Spinal cord (tissue), 10 donors: Measurements from ENCODE around the gene CNIH4. TPM values are rescaled to one million over a fixed set of nuclear protein-coding genes. Genes with fewer than 3 reads are reported as not detected.

Experiments
- DNase-seq, 6 donors: peaks; one replicate each; pipeline versions ENCODE4 v3.0.0 to v3.0.0-alpha.2; 2013 to 2015; ENCODE audit warnings: low spot score in 6 of 6, low read depth in 4 of 6
- H3K27ac ChIP-seq: one replicate; pipeline ENCODE4 v1.5.1; 2013; ENCODE audit warnings: low read depth, low read length, control low read depth
- H3K27me3 ChIP-seq: one replicate; pipeline ENCODE4 v1.6.1; 2013; ENCODE audit warnings: low read length; ENCODE audit not compliant: control insufficient read depth, insufficient read depth
- H3K36me3 ChIP-seq: one replicate; pipeline ENCODE4 v1.6.1; 2013; ENCODE audit warnings: low read length; ENCODE audit not compliant: control insufficient read depth, insufficient read depth
- H3K4me1 ChIP-seq: one replicate; pipeline ENCODE4 v1.6.1; 2013; ENCODE audit warnings: low read length; ENCODE audit not compliant: control insufficient read depth, insufficient read depth
- H3K4me3 ChIP-seq: one replicate; pipeline ENCODE4 v1.5.1; 2013; ENCODE audit warnings: low read depth, low read length, control low read depth
- H3K9me3 ChIP-seq: one replicate; pipeline ENCODE4 v1.6.1; 2013; ENCODE audit warnings: low read length; ENCODE audit not compliant: control insufficient read depth, insufficient read depth
- WGBS: methylation state at CpG from one replicate; pipeline ENCODE4 v1.1.5; 2013; ENCODE audit warnings: missing lambda C conversion rate; ENCODE audit not compliant: insufficient coverage; 5-methylcytosine and 5-hydroxymethylcytosine counted together
- polyA plus RNA-seq, 2 donors: library from polyadenylated mRNA; unstranded; fragments of 120-200 nt; gene quantifications; one replicate each; pipeline ENCODE4 v1.2.1, GENCODE V29; 2013; ENCODE audit not compliant: insufficient read length in 2 of 2
- total RNA-seq, 2 donors: library from RNA; depleted of rRNA in 1 of 2; stranded (reverse); fragments of 120-200 nt in 1 of 2; fragments of >200 nt in 1 of 2; gene quantifications; one replicate each; pipeline versions ENCODE4 v1.2.3 to v1.2.4, GENCODE V29; 2013 to 2014
- donor health status: healthy.

CNIH4 gene
- total and polyA plus RNA-seq, 4 donors: 32.5 to 46.1 (median 33.3) TPM

DNA sequence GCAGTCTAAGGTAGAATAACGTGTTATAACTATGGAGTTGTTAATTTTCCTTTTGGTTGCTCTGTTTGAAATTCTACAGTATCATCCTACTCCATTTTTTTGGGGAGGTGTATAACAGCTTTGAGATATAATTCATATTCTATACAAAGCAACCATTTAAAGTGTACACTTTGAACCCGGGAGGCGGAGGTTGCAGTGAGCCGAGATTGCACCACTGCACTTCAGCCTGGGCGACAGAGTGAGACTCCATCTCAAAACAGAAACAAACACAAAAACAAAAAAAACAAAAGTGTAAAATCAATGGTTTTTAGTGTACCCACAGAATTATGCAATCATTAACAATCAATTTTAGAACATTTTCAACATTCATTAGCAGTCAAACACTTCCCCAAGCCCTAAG, 33.8 kb downstream of the CNIH4 start:
- peaks cover 18% of the 10 kb centered on the region for H3K36me3 ChIP-seq

GRCh38 chr1:224392411-224393249, 36.0 kb downstream of the CNIH4 start:
- Histone ChIP-seq H3K36me3 (peaks cover 25% of the 10 kb centered on the region), H3K4me1 (no peaks in the 10 kb centered on the region), H3K27me3 (no peaks in the 10 kb centered on the region), H3K4me3 (no peak overlapping the region), H3K9me3 (no peaks in the 10 kb centered on the region), H3K27ac (no peak overlapping the region)
- no peak for DNase-seq
- no CpG with 5 or more reads among the region's 4 CpGs for WGBS

More for the DNA sequence above, 33.8 kb downstream of the CNIH4 start:
- Histone ChIP-seq H3K9me3 (no peaks in the 10 kb centered on the region), H3K27me3 (no peaks in the 10 kb centered on the region), H3K4me3 (no peak overlapping the region), H3K4me1 (no peaks in the 10 kb centered on the region), H3K27ac (no peak overlapping the region)
- WGBS: no CpG with 5 or more reads among the region's 5 CpGs
- no peak for DNase-seq

DNA sequence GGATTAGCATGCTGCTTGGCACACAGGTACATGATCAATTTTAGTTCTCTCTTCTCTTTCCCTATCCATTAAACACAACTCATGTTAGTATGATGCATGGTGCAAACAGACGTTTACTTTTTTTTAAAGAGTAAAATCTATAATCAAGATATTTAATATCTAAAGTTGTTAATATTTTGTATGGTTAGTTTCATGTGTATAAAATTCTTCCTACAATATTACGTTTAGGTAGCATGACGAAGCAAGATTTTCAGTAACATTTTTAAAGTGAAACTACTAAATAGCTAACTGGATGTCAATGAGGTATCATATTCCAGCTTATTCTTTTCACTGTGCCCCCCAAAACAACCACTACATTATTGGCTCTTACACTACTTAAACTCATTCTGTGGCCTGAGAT, 36.6 kb downstream of the CNIH4 start:
- no peak overlapping the region for H3K4me3 ChIP-seq
- no peaks in the 10 kb centered on the region for H3K4me1 ChIP-seq
- no peaks in the 10 kb centered on the region for H3K9me3 ChIP-seq
- H3K27me3 ChIP-seq: no peaks in the 10 kb centered on the region
- H3K27ac ChIP-seq: no peak overlapping the region
- H3K36me3 ChIP-seq: peaks cover 28% of the 10 kb centered on the region
- no CpG with 5 or more reads among the region's 3 CpGs for WGBS
- DNase-seq: no peak

DNA sequence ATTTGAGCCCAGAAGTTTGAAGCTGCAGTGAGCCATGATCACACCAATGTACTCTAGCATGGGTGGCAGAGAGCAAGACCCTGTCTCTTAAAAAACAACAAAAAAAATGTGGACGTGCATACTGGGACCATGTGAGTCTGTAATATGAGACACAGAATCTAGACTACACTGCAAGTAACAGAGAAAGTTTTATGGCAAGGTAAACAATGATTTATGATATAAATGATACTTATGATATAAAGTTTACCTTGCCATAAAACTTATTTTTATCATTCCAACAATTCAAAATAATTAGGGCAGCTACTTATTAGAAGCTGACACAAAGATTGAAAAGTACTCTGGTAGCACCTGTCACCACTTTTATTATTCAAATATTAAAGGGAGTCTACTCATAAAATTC, 43.2 kb downstream of the CNIH4 start:
- DNase-seq: no peak
- Histone ChIP-seq H3K9me3 (no peaks in the 10 kb centered on the region), H3K36me3 (peaks cover 33% of the 10 kb centered on the region), H3K4me1 (no peaks in the 10 kb centered on the region), H3K27me3 (no peaks in the 10 kb centered on the region), H3K4me3 (no peak overlapping the region), H3K27ac (no peak overlapping the region)
- no CpG with 5 or more reads among the region's 1 CpG for WGBS

GRCh38 chr1:224402472-224403036, 45.9 kb downstream of the CNIH4 start:
- DNase-seq: no peak
- Histone ChIP-seq H3K9me3 (no peaks in the 10 kb centered on the region), H3K27ac (no peak overlapping the region), H3K27me3 (no peaks in the 10 kb centered on the region), H3K4me3 (no peak overlapping the region), H3K4me1 (no peaks in the 10 kb centered on the region), H3K36me3 (peaks cover 34% of the 10 kb centered on the region)
- no CpG with 5 or more reads among the region's 1 CpG for WGBS

DNA sequence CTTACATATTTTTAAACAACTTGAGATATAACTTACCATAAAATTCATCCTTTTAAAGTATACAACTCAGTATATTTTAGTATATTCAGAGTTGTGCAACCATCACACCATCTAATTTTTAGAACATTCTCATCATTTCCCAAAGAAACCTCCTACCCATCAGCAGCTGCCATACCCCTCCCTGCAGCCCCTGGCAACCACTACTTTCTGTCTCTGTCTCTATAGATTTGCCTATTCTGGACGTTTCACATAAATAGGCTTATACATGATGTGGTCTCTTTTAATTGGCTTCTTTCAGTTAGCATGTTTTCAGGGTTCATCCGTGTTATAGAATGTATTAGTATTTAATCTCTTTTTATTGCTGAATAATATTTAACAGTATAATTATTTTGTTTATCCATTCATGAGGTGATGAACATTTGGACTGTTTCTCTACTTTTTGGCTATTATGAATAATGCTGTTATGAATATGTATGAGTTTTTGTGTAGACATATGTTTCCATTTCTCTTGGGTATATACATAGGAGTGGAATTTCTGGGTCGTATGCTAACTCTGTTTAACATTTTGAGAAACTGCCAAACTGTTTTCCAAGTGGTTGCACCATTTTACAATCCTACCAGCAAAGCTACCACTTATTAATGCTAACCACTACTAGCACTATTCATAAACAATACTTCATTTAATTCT, 48.4 kb downstream of the CNIH4 start:
- H3K4me3 ChIP-seq: no peak overlapping the region
- no peak overlapping the region for H3K27ac ChIP-seq
- WGBS: 100% methylated on average over 1 of the region's 3 CpGs
- peaks cover 41% of the 10 kb centered on the region for H3K36me3 ChIP-seq
- no peaks in the 10 kb centered on the region for H3K27me3 ChIP-seq
- peak in 1 of 6 donors; percentile 50 for DNase-seq
- H3K9me3 ChIP-seq: no peaks in the 10 kb centered on the region
- no peaks in the 10 kb centered on the region for H3K4me1 ChIP-seq

DNA sequence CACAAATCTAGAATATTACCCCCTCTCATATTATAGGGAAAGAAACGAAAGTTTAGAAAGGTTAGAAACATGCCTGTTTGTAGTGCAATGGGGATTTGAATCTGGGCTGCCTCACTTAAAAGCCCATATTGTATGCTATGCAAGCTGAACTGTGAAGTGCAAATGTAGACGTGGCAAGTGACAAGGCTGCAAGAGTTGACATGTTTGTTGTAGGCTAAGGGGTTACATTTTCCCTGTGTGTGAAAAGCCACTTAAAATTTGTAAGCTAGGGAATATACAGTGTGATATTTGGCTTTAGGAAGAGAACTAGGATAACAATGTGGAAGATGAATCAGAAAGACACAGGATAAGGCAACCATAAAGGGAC, 48.9 kb downstream of the CNIH4 start:
- no peaks in the 10 kb centered on the region for H3K9me3 ChIP-seq
- peaks cover 39% of the 10 kb centered on the region for H3K36me3 ChIP-seq
- H3K27me3 ChIP-seq: no peaks in the 10 kb centered on the region
- no peak overlapping the region for H3K27ac ChIP-seq
- DNase-seq: peak in 1 of 6 donors; percentile 73
- WGBS: 91% methylated on average over 1 of the region's 2 CpGs
- H3K4me1 ChIP-seq: no peaks in the 10 kb centered on the region
- no peak overlapping the region for H3K4me3 ChIP-seq

DNA sequence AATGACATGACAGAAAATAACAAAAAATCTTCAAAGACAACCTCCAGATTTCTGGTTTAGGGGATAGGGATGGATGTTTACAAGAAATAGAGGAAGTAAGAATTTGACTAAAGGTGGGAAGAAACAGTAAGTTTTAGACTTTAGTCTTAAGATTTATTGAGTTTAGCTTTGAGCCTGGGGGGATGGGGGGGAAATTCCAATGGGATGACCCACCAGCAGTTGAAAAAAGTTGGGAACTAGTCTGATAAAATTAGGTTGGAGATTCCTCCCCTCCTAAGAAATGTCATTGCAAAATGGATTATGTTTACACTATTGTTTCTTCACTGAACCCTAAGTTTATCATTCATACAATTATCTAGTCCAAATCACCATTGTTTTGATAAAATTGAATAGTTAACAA, 49.5 kb downstream of the CNIH4 start:
- no peak for DNase-seq
- no peaks in the 10 kb centered on the region for H3K4me1 ChIP-seq
- no peak overlapping the region for H3K27ac ChIP-seq
- peaks cover 37% of the 10 kb centered on the region for H3K36me3 ChIP-seq
- H3K9me3 ChIP-seq: no peaks in the 10 kb centered on the region
- H3K4me3 ChIP-seq: no peak overlapping the region
- no peaks in the 10 kb centered on the region for H3K27me3 ChIP-seq

DNA sequence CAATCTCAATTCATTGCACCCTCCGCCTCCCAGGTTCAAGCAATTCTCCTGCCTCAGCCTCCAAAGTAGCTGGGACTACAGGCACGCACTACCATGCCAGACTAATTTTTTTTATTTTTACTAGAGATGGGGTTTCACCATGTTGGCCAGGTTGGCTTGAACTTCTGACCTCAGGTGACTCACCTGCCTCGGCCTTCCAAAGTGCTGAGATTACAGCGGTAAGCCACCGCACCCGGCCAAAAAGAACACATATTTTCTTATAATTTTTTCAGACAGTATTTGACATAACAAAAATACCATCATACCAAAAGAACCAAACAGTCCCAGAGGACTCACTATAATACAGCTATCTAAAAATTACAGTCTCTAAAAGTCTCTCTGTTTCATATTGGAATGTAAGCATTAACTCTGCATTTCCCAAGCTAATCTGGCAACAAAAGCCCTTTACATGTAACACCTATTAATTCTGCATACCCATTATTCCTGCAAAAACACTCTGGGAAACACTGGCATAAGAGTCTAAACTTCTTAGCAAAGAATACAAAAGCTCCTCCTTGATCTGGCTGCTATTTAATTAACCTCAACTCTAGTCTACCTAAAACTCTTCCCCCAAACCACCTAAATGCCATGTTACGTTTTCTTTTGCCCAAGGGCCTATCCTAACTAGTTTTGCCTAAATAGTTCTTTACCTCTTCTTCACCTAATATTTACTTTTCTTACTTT, 51.1 kb downstream of the CNIH4 start:
- DNase-seq: no peak
- H3K4me1 ChIP-seq: no peaks in the 10 kb centered on the region
- no peaks in the 10 kb centered on the region for H3K27me3 ChIP-seq
- 95% methylated on average over 6 of the region's 7 CpGs for WGBS
- no peak overlapping the region for H3K4me3 ChIP-seq
- no peak overlapping the region for H3K27ac ChIP-seq
- peaks cover 43% of the 10 kb centered on the region for H3K36me3 ChIP-seq
- no peaks in the 10 kb centered on the region for H3K9me3 ChIP-seq
